Stimulated activated naive CD4-positive, alpha-beta T cell treated with Interleukin-2 at 50 U/mL for 16 hours (primary cell): ENCODE data around the gene GALK2.

Experiments
- DNase-seq: peaks from one replicate; lab custom pipeline; 2025; lab: John Stamatoyannopoulos, UW

The GALK2 gene

GRCh38 chr15:49169880-49170597, at the start of gene GALK2:
Gene GALK2, plus strand, starts transcription at chr15:49170247. Its CDS starts 76 bp downstream, at chr15:49170323.
- DNase-seq: peak; percentile 82

GRCh38 chr15:49120832-49121231, 49.2 kb upstream of the GALK2 start:
- no peak for DNase-seq

- DNase-seq: no peak
These were observed 48.1 kb upstream of the GALK2 start for GRCh38 chr15:49121901-49122300.

GRCh38 chr15:49122541-49123062, 47.4 kb upstream of the GALK2 start:
- no peak for DNase-seq

- no peak for DNase-seq
These were observed 45.7 kb upstream of the GALK2 start for GRCh38 chr15:49124371-49124770.

GRCh38 chr15:49131403-49131802, 38.6 kb upstream of the GALK2 start:
- no peak for DNase-seq

- no peak for DNase-seq
These were observed 35.2 kb upstream of the GALK2 start for GRCh38 chr15:49134683-49135341.

- DNase-seq: no peak
These were observed 34.6 kb upstream of the GALK2 start for GRCh38 chr15:49135342-49135857.

- no peak for DNase-seq
These were observed 34.1 kb upstream of the GALK2 start for GRCh38 chr15:49135911-49136310.

- no peak for DNase-seq
These were observed 32.2 kb upstream of the GALK2 start for GRCh38 chr15:49137861-49138260.

- DNase-seq: peak; percentile 4
These were observed 24.1 kb upstream of the GALK2 start for GRCh38 chr15:49145651-49146609.

GRCh38 chr15:49148298-49148697, 21.7 kb upstream of the GALK2 start:
- no peak for DNase-seq

- no peak for DNase-seq
These were observed 21.3 kb upstream of the GALK2 start for GRCh38 chr15:49148727-49149126.

GRCh38 chr15:49151831-49152230, 18.2 kb upstream of the GALK2 start:
- no peak for DNase-seq

GRCh38 chr15:49152552-49153312, 17.3 kb upstream of the GALK2 start:
- no peak for DNase-seq

GRCh38 chr15:49154359-49154758, 15.7 kb upstream of the GALK2 start:
- no peak for DNase-seq

GRCh38 chr15:49154799-49155109, 15.3 kb upstream of the GALK2 start:
- DNase-seq: no peak

- peak; percentile 92 for DNase-seq
These were observed 14.8 kb upstream of the GALK2 start, which contains the start of gene COPS2 for GRCh38 chr15:49155110-49155833. Gene COPS2, minus strand, starts transcription at chr15:49155599. Its CDS starts 21 bp downstream, at chr15:49155578.

GRCh38 chr15:49155834-49156627, 14.0 kb upstream of the GALK2 start:
- no peak for DNase-seq

GRCh38 chr15:49163678-49164077, 6.4 kb upstream of the GALK2 start:
- DNase-seq: no peak
